Midbrain (tissue), 1 donor: ENCODE measurements around the gene TBC1D14.

Source experiments
- DNase-seq: peaks from one replicate; lab custom pipeline; 2025; lab: John Stamatoyannopoulos, UW

The TBC1D14 gene

DNA sequence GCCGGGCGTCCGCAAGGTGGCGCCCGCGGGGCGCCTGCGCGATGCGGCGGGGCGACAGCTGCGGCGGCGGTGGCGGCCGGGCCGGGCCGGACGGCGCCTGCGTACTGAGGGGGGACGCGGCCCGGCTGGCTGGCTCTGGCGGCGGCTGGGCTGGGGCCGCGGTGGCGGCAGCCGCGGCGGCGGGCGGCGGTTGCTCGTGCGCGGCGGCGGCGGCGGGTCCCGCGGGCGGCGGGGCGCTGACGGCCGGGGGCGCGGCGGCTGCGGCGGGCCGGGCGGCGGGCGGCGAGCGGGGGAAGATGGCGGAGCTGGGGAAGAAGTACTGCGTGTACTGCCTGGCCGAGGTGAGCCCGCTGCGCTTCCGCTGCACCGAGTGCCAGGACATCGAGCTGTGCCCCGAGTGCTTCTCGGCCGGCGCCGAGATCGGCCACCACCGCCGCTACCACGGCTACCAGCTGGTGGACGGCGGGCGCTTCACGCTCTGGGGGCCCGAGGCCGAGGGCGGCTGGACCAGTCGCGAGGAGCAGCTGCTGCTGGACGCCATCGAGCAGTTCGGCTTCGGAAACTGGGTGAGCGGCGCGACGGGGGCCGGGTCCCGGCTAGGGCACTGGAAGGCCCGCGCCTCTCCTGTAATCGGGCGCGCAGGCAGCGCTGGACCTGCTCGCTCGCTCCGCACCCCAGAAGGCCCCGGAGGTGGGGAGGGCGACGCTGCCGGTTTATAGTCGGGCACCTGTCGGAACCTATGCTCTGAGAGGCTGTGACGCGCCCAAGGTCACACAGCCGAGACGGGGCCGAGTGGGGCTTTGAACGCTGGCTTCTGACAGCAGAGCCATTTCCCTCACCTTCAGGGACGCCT, 133.9 kb downstream of the TBC1D14 start, which contains the start of gene TADA2B:
TSS of gene TADA2B (plus strand) at position 89 of the 853 bp plus-strand sequence. CDS start at position 297, 208 bp downstream.
- peak; percentile 30 for DNase-seq

DNA sequence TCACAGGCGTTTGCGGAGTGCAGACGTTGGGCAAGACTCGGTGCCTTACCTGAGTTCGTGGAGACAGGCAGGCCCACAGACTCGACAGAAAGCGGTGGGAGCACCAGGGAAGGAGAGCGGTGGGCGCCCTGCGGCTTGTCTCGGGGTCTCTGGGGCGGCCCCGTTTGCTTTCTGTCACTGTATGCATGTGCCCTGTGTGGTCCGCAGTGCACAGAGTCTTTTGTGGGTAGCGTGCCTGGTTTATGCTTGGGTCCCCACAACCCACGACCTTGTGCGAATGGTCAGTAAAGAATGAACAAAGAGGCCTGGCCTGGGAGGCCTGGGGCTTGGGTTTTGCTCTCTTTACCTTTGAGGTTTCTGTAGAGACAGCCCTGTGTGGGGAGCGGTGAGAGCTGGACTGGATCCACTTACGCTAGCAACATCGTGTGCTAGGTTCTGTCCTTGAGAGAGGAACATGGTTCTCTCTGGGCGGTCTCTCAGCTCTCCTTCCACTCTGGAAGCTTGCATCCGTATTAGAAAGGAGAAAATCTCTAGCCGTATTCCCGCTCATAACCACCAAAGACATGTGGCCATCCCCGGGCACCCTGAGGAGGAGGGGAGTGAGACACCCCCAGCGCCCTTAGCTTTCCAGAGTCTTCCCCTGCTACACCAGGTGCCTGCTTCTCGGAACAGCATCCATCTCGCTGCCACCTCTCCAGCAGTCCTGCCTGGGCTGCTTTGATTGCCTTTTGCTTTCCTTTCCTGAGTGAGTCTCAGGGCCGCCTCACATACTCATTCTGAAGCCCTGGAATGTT, 134.7 kb downstream of the TBC1D14 start:
- no peak for DNase-seq

DNA sequence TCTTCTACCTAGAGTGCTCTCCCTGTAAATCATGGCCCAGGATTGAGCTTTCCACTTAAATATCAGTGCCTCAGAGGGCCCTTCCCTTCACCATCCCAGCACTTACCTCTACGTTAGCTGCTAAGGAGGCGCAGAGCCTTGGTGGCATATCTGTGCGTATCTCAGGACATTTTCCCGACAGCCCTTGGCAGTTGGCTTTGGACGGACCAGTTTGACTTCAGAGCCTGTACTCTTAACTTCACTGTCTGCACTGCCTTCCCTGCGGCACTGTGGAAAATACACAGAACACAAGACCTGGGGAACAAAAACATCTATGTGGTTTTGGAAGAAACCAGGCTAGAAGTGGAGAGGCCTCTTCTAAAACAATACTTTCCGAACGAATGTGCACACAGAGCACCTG, 135.9 kb downstream of the TBC1D14 start:
- no peak for DNase-seq

DNA sequence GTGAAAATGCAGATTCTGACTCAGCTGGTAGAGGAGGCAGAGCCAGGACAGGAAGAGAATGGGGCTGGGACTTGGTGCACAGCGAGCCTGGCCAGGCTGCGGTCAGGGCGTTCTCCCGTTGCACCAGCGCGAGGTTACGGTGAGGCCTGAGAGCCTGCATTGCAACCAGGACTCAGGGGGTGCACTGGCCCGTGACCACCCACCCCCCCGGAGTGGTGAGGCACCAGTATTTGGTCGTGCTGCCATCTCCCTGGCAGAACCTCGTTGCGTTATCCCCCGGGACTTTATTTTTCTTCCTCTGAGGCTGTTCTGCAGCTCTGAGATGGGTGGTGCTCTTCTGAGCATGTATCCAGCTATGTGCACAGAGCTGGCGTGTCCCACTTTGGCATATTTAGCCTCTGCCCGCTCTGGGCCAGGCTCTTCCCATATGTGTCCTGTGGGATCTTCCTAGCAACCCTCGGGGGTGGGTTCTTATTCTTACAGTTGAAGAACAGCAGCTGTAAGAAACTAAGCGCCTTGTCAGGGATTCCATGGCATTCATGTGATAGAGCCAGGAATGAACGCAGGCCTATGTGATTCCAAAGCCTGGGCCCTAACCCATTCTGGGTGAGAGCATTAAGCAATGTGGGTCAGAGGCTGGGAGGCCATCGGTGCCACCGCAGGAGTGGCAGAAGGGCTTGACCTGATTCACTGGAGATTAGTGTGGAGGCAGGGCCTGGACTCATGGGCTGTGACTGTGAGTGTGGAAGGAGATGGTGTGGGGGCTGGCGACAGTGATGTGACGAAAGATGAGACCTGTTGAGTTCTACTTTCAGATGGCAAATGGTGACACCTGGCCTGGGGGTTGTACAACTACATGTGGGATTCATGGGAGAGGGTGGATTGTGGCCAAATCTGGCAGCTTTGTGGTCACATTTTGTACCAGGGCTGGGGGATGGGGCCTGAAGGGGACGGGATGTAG, 136.6 kb downstream of the TBC1D14 start:
- no peak for DNase-seq

DNA sequence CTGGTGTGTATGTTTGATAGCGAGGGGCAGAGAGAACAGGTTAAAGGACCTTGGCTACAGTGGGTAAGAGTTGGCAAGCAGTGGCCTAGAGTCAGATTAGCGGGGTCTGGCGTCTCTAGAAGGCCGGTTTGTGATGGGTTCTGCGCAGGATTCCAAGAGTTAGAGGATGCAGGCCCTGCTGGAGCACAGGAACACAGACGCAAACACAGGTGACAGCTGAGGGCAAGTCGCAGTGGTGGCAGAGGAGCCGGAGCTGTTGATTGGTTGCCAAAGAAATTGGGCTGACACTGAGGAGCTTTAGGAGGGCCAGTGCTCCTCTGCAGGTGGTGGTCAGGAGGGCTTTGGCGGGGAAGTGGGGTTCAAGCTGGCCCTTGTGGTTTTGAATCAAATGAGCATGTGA, 137.3 kb downstream of the TBC1D14 start:
- no peak for DNase-seq

DNA sequence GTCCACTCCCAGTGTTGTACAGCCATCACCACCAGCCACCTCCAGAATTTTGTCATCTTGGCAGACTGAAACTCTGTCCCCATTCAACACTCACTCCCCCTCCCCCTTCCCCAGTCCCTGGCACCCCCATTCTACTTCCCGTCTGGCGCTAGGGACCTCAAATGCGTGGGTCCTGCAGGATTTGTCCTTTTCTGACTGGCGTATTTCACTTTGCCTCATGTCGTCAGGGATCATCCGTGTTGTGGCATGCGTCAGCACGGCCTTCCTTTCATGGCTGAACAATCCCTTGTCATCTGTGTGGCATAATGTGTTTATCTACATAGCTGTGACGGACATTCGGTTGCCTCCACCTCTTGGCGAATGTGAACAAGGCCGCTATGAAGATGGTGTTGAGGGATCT, 139.0 kb downstream of the TBC1D14 start:
- DNase-seq = no peak

DNA sequence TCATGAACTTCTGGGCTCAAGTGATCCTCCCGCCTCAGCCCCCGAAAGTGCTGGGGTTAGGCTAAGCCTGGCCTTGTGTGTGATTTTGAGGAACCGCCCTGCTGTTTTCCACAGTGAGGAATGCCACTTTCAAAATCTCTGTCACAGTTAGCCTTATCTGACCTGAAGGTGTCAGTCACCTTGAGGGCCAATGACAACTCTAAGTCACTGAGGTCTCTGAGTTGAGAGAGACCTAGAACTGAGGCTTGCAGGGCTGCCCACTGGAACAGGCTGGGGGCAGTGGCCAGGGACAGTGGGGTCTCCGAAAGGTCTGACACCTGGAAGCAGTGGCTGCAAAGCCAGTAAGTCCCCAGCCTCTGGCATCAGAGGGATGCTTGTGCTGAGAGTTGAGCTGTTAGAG, 139.7 kb downstream of the TBC1D14 start:
- DNase-seq = no peak

DNA sequence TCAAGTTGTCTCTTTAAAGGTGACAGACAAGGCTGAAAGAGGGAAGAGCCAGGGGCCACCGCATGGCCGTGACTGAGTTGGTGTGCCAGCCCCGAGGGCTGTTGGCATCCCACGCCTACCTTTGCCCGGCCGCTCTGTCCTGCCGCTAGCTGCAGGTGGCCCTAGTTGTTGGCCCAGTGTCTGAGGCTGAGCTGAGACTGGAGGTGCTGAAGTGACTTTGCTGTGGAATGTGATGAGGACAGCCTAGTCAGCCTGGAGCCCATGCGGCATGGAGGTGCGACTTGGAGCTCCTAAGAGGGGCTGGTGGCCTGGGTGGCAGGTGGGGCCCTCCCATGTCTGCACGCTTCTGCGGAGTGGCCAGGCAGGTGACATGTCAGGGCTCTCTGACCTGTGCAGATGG, 140.1 kb downstream of the TBC1D14 start:
- no peak for DNase-seq

DNA sequence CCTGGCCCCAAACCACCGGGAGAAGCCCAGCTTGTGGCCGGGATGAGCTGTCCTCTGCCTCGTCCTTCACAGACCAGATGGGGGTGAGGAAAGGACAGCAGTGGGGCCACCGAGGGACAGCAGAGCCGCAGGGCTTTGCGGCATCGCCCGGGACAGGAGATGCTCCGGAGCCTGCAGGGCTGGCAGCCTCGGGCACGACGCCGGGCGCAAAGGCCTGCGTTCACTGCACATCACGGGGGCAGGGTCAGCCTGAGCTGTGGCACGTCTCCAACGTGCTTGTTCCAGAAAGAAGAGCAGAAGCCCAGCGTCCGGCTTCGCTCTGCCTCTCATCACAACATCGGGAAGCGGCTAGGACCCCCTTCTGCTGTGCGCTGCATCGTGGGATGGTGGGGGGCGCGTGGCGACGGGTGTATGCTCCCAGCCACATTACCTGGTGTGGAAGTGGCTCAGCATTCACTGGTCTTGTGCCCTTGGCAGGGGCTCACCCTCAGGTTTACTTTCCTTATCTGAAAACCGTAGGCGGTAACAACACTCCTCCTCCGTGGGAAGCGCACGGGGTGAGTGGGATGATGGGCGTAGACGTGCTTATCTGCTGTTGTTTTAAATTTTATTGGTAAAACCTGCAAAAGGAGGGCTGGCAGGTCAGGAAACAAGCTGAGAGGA, 141.0 kb downstream of the TBC1D14 start:
- no peak for DNase-seq

DNA sequence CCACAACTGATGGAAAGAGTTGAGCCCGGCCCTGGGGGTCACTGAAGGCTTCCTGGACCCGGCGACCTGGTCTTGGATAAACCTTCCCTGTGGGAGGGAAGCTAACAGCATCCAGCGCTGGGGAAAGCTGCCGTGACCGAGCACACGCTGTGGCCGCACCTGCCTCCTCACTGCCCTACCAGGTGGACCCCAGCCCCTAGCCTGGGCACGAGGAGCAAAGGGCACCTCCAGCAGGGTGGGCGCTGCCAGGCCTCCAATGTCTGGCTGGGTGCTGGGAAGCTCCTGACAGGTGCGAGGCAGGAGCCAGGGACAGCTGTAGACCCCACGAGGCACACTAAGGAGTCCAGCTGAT, 141.5 kb downstream of the TBC1D14 start:
- no peak for DNase-seq

DNA sequence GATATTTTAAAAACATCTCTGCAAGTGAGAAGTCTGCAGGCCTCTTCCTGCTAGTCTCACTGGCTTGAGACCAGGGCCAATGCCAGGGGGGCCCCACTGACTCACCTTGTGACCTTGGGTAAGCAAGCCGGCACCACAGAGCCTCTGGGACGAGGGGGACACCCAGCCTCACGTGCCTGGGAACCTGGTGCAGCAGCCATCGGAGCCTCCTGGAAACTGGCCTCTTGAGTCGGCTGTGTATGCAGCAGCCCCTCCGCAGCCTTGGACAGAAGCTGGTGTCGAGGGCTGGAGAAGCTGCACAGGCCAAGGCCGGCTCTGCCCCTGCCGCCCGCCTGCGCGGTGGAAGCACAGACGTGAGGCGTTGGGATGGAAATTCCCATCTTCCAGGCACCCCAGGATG, 142.3 kb downstream of the TBC1D14 start:
- DNase-seq = no peak

DNA sequence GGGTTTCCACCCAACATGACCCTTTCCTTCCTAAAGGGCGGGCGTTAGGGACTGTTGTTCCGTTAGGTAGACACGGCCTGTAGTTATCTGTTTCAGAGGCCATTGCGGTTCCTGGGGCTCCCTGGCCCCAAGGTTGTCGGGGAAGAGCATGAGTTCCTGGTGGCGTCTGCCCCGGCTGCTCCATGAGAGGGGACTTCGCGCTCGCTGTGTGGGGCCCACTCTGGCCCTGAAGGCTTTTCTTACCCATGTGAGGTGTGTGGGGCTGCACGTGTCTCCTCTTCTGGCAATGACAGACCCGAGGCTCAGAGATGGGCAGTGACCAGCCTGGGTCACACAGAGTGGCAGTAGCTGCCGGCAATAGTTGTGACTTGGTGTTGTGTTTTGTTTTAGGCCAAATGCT, 142.7 kb downstream of the TBC1D14 start:
- no peak for DNase-seq

DNA sequence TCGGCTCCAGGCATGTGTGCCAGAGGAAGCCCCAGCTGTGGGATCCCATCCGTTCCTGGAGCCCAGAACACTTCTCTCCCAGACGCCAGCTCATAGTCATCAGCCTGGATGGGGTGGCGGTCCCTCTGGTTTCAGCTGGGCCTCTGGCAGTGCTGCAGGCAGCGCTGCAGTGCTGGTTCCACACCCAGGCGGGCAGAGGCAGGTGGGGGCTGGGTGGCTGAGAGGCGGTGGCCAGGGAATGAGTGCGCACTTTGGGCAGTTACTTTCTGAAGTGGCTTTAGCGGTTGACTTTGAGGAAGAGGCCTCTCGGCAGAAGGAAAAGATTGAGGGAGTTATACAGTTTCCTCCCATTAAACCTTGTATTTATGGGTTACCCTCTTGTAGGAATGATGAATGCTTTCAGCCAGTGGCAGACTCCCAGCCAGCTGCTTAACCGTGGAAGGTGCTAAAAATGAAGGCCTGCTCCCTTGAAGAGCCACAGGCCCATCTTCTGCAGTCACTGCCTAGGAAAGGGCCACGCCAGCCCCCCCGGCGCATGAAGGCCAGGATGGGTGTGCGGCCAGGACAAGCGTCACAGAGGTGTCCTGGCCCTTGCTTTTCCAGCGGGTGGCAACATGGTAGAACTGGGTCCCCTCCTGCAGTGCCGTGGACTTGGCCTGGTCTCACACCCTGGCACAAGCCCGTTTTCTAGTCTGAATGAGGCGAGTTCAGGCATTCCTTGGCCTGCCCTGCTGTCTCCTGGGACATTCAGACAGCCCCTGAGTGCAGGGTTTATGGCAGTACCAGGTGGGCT, 143.5 kb downstream of the TBC1D14 start:
- DNase-seq = peak; percentile 46

DNA sequence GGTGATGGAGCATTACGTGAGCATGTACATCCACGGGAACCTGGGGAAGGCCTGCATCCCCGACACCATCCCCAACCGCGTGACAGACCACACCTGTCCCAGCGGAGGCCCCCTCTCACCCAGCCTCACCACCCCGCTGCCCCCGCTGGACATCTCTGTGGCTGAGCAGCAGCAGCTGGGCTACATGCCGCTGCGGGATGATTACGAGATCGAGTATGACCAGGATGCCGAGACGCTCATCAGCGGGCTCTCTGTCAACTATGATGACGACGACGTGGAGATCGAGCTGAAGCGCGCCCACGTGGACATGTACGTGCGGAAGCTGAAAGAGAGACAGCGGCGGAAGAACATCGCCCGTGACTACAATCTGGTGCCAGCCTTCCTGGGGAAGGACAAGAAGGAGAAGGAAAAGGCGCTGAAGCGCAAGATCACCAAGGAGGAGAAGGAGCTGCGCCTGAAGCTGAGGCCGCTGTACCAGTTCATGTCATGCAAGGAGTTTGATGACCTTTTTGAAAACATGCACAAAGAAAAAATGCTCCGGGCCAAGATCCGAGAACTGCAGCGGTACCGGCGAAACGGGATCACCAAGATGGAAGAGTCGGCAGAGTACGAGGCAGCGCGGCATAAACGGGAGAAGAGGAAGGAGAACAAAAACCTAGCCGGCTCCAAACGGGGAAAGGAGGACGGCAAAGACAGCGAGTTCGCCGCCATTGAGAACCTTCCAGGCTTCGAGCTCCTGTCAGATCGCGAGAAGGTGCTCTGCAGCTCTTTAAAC, 144.7 kb downstream of the TBC1D14 start:
- no peak for DNase-seq

DNA sequence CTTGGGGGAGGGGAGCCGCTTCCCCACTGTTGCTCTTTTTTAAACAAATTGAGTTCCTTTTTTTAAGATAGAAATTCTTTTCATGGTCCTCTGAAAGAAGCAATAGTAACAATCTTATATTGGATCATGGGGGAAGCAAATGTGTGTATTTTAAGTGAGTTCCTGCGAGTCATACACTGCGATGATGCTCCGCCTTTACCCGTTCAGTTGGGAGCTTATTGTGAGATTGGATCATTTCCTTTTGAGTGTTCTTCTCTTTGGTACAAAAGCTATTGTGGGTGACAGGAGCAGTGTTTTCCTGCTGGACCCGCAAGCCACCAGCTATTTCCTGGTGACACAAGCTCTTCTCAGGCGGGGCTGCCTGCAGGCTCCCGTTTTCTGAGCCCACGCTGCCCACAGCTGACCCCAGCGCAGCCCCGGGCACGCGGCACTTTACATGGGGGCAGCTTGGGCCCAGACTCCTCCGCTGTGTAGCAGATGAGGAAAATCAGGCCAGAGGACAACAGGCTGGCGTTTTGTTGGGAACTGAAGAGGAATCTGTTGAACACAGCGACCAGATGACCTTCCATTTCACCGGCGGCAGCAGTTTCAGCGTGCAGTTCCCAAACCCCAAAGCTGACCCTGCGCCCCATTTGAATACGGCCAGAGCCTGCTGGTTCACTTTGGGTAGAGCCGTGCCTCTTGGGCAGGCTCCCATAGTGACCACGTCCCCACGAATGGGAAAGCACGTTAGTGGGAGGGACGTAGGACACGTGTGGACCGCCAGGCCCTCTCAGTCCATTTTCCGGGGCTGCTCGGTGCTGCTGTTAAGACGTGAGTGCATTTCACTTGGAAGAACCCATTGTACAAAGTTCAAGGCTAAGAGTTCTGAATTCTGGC, 145.7 kb downstream of the TBC1D14 start:
- no peak for DNase-seq

DNA sequence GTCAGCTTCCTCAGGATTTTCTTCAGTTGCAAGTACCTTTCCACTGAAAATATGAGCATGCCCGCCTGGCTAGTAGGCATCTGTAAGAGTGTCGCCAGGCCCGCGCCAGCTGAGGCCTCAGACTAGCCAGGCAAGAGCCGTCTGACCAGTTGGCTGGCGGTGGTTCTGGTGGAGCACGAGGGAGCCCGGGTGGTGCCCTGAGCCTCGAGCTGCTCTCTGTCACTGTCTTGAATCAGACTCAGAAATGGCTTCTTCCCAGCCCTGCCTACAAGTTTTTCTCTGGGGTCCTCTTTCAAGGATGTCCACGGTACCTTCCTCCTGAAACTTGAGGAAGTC, 146.3 kb downstream of the TBC1D14 start:
- DNase-seq = no peak

DNA sequence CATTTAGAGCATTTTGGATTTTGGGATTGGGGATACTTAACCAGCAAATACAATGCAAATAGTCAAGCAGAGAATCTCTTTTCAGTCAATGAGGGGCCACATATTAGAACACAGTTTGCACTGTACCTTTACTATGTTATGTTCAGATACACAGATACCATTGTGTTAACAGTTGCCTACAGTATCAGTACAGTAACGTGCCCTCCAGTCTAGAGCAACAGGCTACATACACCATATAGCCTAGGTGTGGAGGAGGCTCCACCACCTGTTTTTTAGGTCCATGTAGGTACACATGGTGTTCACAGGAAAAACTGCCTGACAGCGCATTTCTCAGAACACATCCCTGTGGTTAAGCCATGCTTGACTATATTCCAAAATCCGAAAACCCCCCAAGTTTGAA, 149.2 kb downstream of the TBC1D14 start:
- no peak for DNase-seq

DNA sequence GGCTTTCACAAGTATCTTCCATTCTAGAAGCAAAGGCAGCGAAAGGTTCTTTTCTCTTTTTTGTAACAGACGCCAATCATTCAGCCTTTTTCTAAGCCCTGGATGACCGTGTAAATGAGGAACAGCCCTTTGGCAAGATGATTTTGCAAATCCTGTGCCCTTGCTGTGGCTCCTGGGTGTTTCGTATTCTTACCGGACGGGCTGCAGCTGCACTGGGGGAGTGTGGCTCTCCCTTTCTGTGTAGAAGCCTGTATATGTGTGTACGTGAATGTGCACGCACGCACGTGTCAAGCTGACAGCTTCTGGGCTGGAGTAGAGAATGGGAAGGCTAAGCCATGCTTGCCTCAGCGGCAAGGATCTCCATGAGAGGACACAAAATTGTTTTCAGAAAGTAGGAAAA, 150.0 kb downstream of the TBC1D14 start:
- no peak for DNase-seq
